WERI-Rb-1 (cell line): Measurements from ENCODE around the gene LRRIQ4.

Experiments
- DNase-seq: peaks from one replicate; pipeline ENCODE4 v3.0.0-alpha.2; 2020
- H3K27ac ChIP-seq: fragments of 250-450 bp; sonication (Bioruptor Pico); 2 replicates; pipeline ENCODE4 v1.5.1; 2020; ENCODE audit warnings: mild to moderate bottlenecking, moderate library complexity
- H3K27me3 ChIP-seq: fragments of 250-450 bp; sonication (Bioruptor Pico); 2 replicates; pipeline ENCODE4 v1.5.1; 2021; ENCODE audit warnings: mild to moderate bottlenecking, low read depth, moderate library complexity; ENCODE audit not compliant: insufficient read depth, severe bottlenecking
- H3K36me3 ChIP-seq: fragments of 250-450 bp; sonication (Bioruptor Pico); 2 replicates; pipeline ENCODE4 v1.5.1; 2020; ENCODE audit warnings: mild to moderate bottlenecking, moderate library complexity
- H3K4me3 ChIP-seq: 2 replicates; pipeline ENCODE4 v1.5.1; 2011; ENCODE audit warnings: low read depth, mild to moderate bottlenecking, control low read depth, low read length
- H3K9me3 ChIP-seq: fragments of 250-450 bp; sonication (Bioruptor Pico); 2 replicates; pipeline ENCODE4 v1.5.1; 2021; ENCODE audit warnings: mild to moderate bottlenecking, moderate library complexity; ENCODE audit not compliant: severe bottlenecking
- TF ChIP-seq, protein P1 (sequence below): IDR thresholded peaks from 2 replicates; pipeline ENCODE4 v1.5.1; 2011; ENCODE audit warnings: low read depth, mild to moderate bottlenecking, control low read depth, inconsistent platforms, low read length

LRRIQ4 gene

DNA sequence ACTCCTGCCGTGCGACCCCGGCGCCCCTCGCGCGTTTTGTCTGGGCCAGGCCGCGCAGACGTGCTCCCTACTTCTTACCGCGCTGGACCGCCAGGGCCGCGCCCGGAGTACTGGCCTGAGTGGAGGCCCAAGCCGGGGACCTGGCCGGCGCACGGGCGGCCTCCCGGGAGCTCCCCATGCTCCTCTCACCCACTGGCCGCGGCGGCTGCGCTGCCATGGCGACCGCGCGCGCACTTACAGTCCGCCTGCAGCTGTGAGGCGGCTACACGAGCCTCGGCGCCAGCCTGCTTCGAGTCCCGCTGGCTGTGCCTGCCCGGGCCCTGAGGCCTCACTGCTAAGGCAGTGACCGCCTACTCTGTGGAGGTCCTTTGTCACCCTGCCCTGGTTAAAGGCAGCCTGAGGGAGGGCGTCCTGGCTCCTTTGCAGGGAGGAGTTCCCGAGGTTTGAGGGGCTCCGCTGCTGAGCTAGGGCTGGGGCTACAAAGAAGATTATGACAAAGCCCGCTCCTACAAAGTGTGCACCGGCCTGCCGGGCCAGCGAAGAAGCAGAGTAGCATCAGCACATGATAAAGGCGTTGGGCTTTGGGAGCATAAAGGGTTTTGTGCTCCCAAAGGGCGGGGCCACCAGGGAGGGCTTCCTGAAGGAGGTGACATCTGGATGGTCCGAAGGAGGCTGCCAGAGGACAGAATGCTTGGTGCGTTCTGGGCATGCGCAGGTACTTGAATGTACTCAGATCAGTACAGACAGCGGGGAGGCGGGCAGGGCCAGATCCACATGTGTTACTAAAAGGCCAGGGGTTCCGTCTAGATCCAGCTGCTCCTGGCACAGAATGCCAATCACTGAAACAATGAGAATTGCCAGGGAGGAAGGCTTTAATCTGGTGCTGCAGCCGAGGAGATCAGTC, at the start of gene LRRIQ4, which contains the start of gene LRRC34:
Gene LRRIQ4 (plus strand): TSS at position 539 of the 904 bp plus-strand sequence. CDS start 9,052 bp downstream, outside the sequence.
Gene LRRC34 (minus strand): TSS at position 573 of the 904 bp plus-strand sequence. CDS start 356 bp downstream, at position 217.
- DNase-seq = peak; percentile 93
- peaks cover 3% of the 10 kb centered on the region for H3K9me3 ChIP-seq
- H3K36me3 ChIP-seq = no peaks in the 10 kb centered on the region
- H3K4me3 ChIP-seq = peak within 1 kb of the TSS; percentile 96
- H3K27ac ChIP-seq = peak within 1 kb of the TSS; percentile 89
- TF ChIP-seq, protein P1, sequence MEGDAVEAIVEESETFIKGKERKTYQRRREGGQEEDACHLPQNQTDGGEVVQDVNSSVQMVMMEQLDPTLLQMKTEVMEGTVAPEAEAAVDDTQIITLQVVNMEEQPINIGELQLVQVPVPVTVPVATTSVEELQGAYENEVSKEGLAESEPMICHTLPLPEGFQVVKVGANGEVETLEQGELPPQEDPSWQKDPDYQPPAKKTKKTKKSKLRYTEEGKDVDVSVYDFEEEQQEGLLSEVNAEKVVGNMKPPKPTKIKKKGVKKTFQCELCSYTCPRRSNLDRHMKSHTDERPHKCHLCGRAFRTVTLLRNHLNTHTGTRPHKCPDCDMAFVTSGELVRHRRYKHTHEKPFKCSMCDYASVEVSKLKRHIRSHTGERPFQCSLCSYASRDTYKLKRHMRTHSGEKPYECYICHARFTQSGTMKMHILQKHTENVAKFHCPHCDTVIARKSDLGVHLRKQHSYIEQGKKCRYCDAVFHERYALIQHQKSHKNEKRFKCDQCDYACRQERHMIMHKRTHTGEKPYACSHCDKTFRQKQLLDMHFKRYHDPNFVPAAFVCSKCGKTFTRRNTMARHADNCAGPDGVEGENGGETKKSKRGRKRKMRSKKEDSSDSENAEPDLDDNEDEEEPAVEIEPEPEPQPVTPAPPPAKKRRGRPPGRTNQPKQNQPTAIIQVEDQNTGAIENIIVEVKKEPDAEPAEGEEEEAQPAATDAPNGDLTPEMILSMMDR = no peak
- no peaks in the 10 kb centered on the region for H3K27me3 ChIP-seq

DNA sequence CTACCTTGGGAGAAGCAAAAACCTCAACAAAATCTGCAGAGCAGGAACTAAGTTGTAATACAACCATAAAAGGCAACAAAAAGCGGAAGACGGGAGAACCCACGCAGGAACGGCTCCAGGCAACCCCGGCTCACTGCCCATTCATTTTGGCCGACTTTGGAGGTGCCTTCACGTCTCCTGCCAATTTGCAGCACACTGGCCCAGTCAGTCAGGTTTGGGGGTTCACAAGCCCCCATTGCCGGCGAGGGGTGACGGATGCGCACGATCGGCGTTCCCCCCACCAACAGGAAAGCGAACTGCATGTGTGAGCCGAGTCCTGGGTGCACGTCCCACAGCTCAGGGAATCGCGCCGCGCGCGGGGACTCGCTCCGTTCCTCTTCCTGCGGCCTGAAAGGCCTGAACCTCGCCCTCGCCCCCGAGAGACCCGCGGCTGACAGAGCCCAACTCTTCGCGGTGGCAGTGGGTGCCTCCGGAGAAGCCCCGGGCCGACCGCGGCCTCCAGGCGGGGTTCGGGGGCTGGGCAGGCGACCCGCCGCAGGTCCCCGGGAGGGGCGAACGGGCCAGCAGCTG, 48.3 kb upstream of the LRRIQ4 start:
- H3K4me3 ChIP-seq = peak overlapping the region; percentile 85
- peak overlapping the region; percentile 95 for H3K27ac ChIP-seq
- TF ChIP-seq, protein P1 = no peak
- peaks cover 5% of the 10 kb centered on the region for H3K36me3 ChIP-seq
- peak; percentile 42 for DNase-seq
- H3K9me3 ChIP-seq = peaks cover 3% of the 10 kb centered on the region
- H3K27me3 ChIP-seq = no peaks in the 10 kb centered on the region

DNA sequence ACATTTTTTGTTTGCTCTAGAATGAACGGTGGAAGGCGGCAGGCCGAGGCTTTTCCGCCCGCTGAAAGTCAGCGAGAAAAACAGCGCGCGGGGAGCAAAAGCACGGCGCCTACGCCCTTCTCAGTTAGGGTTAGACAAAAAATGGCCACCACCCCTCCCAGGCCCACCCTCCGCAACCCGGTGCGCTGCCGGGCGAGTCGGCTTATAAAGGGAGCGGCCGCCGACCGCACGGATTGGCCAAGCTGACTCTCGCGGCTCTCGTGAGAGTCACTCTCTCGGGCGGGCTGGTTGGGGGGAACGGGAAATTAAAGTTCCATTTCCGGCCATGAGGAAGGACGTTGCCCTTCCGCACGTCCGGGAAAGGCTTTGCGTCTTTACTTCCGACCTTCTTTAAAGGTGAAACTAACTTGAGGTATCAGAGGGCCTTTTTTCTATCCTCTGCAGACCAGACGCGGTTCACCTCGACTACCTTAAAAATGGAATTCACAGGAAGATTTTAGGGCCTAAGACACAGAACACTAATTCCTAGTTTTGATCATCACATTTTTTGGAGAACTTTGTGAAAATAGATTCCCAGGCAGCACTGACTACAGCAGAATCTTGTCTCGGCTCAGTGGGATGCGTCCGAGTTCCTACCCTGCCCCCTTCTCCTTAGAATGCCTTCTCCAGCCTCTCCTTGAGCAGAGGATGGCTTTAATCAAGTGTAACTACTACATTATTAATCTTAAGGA, 47.6 kb upstream of the LRRIQ4 start, which contains the start of gene TERC:
Gene TERC (minus strand): TSS at position 179 of the 731 bp plus-strand sequence.
- DNase-seq = peak; percentile 95
- H3K4me3 ChIP-seq = peak within 1 kb of the TSS; percentile 85
- peaks cover 6% of the 10 kb centered on the region for H3K9me3 ChIP-seq
- TF ChIP-seq, protein P1 = no peak
- peaks cover 5% of the 10 kb centered on the region for H3K36me3 ChIP-seq
- H3K27ac ChIP-seq = peak within 1 kb of the TSS; percentile 95
- no peaks in the 10 kb centered on the region for H3K27me3 ChIP-seq

DNA sequence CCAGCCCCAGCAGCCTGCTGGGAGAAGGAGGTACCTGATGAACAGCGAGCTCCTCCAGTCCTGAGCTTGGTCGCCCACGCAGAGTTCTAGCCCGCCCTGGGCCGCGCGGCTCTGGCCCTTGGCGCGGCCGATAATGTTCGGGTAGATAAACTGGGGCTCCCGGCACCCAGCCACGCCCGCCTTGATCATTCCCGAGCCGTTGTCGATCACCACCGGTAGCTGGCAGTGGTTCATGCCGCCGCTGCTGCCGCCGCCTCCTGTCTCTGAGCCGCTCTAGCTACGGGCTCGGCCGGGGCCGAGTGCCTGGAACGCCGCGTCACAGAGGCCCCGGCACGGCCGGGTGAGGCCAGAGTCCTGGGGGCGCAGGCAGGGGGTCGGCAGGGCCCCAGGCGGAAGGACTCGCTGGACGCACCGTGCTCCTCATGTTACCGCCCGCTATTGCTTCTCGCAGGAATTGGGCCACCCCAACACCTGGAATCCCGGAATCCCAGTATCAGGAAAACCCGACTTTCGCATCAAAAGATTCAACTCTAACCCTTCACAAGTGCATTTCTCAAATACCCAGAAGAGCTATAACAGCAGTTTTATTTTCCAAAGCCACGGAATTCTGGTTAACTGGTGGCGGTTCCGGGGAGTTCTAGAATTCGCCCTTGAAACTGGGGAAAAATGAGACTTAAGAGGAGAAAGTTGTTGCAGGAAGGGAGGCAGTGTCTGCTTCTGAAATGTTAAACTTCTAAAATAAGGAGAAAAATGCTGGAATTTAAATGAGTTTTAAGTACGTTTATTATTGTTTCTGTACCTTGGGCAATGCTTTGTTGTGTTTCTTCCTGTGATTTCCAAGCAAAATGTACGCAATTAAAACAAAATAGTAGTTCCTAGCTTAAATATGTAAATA, 43.1 kb upstream of the LRRIQ4 start, which contains the start of gene ACTRT3:
Gene ACTRT3 (minus strand): TSS at position 275 of the 895 bp plus-strand sequence. CDS start 41 bp downstream, at position 234.
- no peak within 1 kb of the TSS for H3K4me3 ChIP-seq
- no peak within 1 kb of the TSS for H3K27ac ChIP-seq
- H3K9me3 ChIP-seq = peaks cover 3% of the 10 kb centered on the region
- TF ChIP-seq, protein P1 = no peak
- H3K27me3 ChIP-seq = no peaks in the 10 kb centered on the region
- peaks cover 11% of the 10 kb centered on the region for H3K36me3 ChIP-seq
- DNase-seq = no peak
